ENCODE measurements around the gene CSAG2.
"Not testable (repeated sequence)": the region's sequence is repeated elsewhere in the genome, so short reads cannot be mapped to it uniquely, and the experiment has no call there.

The CSAG2 gene

DNA sequence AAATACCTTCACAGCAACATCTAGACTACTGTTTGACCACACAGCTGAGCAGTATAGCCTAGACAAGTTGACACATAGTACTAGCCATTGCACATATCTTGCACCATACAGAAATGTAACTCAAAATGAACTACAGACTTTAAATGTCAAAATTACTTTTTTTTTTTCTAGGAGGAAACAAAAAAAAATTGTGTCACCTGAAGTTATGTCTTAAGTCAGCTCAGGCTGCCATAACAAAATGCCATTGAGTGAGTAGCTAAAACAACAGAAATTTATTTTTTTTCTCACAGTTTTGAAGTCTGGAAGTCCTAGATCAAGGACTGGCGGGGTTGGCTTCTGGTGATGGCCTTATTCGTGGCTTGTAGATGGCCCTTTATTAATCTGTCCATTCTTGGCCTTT lies at the start of gene CSAG2:
Gene CSAG2 (minus strand): TSS at position 101 of the 400 bp plus-strand sequence. CDS start 161 bp downstream, outside the sequence.
- not testable (repeated sequence) for DNase-seq

DNA sequence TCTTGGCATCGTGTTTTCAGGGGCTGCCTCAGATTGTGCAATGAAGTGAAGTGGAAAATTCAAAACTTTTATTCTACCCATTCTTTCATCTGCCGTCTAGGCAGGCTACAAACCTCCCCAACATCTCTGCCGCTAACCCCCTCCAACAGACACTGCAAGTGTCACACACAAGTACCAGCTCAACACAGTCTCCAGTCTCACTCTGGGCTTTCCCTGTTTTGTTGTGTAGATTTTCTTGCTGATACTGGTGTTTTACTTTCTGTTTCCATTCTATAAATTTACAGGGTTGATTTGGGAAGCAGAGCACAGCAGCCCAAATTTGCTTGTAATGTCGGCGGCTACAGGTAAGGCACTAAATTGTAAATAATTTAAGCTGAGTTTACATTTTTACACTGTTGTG lies 45.8 kb upstream of the CSAG2 start:
- not testable (repeated sequence) for DNase-seq

DNA sequence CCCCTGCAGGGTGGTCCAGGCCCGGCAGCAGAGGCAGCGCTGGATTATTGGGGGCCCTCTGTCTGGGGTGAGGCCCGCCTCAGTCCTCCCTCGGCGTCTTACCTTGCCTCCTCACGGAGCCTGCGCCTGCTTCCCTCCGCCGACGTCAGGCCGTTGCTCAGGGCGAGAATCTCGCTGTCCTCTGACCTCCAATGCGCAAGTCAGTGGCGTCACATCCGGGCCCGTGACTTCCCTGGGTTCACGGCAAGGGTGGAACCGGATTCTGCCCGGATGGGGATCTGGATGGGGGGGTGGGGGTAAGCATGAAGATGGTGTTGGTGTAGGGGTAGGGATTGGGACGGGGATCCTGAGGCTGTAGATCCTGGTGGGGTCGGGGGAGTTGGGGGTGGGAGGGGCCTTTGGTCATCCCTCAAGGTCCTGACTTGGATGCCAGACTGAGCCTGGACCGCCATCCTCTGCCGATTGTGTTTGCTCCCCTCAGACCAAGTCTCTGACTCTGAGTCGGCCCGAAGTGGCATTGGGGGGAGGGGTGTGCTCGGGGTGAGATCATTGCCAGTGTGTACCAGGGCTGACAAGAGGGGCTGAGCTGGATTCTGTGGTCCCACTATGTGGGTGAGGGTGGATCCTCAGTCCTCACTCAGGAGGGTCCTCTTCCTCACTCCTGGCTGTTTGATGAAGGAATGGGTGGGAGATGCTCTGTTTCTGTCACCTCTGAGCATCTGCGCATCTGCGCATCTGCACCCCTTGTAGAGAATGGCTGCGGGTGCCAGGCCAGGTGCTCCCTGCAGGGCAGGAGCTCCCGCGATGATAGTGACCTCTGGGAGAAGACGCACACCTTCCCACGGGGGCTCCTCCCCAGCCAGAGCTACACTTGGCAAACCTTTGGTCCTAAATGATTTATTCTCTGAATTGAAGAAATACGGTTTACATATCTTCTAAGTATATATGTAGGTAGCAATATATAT lies 44.9 kb upstream of the CSAG2 start, which contains the start of gene MAGEA2:
Gene MAGEA2 (minus strand): TSS at position 157 of the 965 bp plus-strand sequence. CDS start 2,479 bp downstream, outside the sequence.
- not testable (repeated sequence) for DNase-seq

GRCh38 chrX:152738560-152738959 lies 29.5 kb upstream of the CSAG2 start:
- DNase-seq = no peak

- not testable (repeated sequence) for DNase-seq
Measured at GRCh38 chrX:152736528-152736927, 27.5 kb upstream of the CSAG2 start.

- DNase-seq = no peak
Measured at GRCh38 chrX:152735860-152736511, 26.9 kb upstream of the CSAG2 start.

DNA sequence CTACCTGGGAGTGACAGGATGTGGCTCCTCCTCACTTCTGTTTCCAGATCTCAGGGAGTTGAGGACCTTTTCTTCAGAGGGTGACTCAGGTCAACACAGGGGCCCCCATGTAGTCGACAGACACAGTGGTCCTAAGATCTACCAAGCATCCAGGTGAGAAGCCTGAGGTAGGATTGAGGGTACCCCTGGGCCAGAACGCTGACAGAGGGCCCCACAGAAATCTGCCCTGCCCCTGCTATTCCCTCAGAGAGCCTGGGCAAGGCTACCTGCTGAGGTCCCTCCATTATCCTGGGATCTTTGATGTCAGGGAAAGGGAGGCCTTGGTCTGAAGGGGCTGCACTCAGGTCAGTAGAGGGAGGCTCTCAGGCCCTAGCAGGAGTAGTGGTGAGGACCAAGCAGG lies 26.0 kb upstream of the CSAG2 start:
- DNase-seq = no peak

DNA sequence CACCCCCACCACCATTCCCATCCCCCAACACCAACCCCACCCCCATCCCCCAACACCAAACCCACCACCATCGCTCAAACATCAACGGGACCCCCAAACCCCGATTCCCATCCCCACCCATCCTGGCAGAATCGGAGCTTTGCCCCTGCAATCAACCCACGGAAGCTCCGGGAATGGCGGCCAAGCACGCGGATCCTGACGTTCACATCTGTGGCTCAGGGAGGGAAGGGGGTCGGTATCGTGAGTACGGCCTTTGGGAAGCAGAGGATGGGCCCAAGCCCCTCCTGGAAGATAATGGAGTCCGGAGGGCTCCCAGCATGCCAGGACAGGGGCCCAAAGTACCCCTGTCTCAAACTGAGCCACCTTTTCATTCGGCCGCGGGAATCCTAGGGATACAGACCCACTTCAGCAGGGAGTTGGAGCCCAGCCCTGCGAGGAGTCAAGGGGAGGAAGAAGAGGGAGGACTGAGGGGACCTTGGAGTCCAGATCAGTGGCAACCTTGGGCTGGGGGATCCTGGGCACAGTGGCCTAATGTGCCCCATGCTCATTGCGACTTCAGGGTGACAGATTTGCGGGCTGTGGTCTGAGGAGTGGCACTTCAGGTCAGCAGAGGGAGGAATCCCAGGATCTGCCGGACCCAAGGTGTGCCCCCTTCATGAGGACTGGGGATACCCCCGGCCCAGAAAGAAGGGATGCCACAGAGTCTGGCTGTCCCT lies 25.2 kb upstream of the CSAG2 start:
- not testable (repeated sequence) for DNase-seq

GRCh38 chrX:152733261-152733975 lies 24.3 kb upstream of the CSAG2 start, which contains the start of the genes CSAG1 and MAGEA12:
Gene CSAG1 (minus strand): TSS chrX:152733721. CDS start chrX:152732460, 1,261 bp downstream.
Gene MAGEA12 (plus strand): TSS chrX:152733757. CDS start chrX:152736162, 2,405 bp downstream.
- DNase-seq = no peak

GRCh38 chrX:152725409-152725808 lies 16.3 kb upstream of the CSAG2 start:
- no peak for DNase-seq

- not testable (repeated sequence) for DNase-seq
Measured at GRCh38 chrX:152713815-152714787, 5.0 kb upstream of the CSAG2 start, which contains the start of gene MAGEA2B. Gene MAGEA2B (plus strand): TSS chrX:152714628. CDS start chrX:152717107, 2,479 bp downstream.

DNA sequence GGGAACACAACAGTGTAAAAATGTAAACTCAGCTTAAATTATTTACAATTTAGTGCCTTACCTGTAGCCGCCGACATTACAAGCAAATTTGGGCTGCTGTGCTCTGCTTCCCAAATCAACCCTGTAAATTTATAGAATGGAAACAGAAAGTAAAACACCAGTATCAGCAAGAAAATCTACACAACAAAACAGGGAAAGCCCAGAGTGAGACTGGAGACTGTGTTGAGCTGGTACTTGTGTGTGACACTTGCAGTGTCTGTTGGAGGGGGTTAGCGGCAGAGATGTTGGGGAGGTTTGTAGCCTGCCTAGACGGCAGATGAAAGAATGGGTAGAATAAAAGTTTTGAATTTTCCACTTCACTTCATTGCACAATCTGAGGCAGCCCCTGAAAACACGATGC lies 4.1 kb upstream of the CSAG2 start:
- not testable (repeated sequence) for DNase-seq

- DNase-seq = not testable (repeated sequence)
Measured at GRCh38 chrX:152706500-152706899, 2.6 kb downstream of the CSAG2 start.

- DNase-seq = not testable (repeated sequence)
Measured at GRCh38 chrX:152700390-152700789, 8.7 kb downstream of the CSAG2 start.

DNA sequence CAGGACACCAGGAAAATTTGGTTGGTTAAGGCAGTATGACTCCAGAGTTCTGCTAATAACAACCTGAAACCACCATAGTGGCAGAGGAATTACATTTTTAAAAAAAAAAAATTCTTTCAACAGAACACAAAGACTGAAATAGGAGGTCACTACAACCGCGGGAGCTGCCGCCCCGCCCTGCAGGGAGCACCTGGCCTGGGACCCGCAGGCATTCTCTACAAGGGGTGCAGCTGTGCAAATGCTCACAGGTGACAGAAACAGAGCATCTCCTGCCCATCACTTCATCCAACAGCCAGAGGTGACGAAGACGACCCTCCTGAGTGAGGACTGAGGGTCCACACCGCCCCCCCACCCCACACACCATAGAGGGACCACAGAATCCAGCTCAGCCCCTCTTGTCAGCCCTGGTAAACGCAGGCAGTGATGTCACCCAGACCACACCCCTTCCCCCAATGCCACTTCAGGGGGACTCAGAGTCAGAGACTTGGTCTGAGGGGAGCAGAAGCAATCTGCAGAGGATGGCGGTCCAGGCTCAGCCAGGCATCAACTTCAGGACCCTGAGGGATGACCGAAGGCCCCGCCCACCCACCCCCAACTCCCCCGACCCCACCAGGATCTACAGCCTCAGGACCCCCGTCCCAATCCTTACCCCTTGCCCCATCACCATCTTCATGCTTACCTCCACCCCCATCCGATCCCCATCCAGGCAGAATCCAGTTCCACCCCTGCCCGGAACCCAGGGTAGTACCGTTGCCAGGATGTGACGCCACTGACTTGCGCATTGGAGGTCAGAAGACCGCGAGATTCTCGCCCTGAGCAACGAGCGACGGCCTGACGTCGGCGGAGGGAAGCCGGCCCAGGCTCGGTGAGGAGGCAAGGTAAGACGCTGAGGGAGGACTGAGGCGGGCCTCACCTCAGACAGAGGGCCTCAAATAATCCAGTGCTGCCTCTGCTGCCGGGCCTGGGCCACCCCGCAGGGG lies 10.8 kb downstream of the CSAG2 start, which contains the start of gene MAGEA3:
Gene MAGEA3 (plus strand): TSS at position 843 of the 980 bp plus-strand sequence. CDS start 2,039 bp downstream, outside the sequence.
- not testable (repeated sequence) for DNase-seq

DNA sequence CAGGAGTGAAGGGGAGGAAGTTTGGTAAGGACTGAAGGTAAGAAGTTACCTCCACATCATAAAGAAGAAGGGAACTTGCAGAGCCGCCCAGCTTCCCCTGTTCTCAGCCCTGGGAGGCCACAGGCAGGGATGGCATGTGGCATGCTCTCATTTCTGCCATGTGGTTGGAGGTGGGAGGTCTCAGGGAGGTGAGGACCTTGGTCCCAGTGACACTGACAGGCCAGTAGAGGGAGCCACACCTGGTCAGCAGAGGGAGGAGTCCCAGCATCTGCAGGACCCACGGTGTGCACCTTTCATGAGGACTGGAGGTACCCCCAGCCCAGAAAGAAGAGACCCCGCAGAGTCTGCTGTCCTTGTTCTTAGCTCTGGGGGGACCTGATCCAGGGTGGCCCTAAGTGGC lies 28.1 kb downstream of the CSAG2 start:
- not testable (repeated sequence) for DNase-seq

DNA sequence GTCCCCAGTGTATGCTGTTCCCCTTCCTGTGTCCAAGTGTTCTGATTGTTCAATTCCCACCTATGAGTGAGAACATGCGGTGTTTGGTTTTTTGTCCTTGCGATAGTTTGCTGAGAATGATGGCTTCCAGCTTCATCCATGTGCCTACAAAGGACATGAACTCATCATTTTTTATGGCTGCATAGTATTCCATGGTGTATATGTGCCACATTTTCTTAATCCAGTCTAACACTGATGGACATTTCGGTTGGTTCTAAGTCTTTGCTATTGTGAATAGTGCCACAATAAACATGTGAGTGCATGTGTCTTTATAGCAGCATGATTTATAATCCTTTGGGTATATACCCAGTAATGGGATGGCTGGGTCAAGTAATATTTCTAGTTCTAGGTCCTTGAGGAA lies 34.4 kb downstream of the CSAG2 start:
- DNase-seq = not testable (repeated sequence)

- DNase-seq = no peak
Measured at GRCh38 chrX:152674135-152674534, 34.9 kb downstream of the CSAG2 start.

DNA sequence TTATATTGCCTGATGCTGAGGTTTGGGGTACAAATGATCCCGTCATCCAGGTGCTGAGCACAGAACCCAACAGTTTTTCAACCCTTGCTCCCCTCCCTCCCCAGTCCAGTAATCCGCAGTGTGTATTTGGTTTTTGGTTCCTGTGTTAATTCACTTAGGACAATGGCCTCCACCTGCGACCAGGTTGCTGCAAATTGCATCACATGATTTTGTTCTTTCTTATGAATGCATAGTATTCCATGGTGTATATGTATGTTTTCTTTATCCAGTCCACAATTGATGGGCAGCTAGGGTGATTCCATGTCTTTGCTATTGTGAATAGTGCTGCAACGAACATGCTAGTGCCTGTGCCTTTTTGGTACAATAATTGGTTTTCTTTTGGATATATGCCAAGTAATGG lies 46.0 kb downstream of the CSAG2 start:
- DNase-seq = no peak

Measured in cortex of kidney (tissue), 1 donor.